ENCODE results near the gene PBX2. TPM values are rescaled to one million over a fixed set of nuclear protein-coding genes. Genes with fewer than 3 reads are reported as not detected.
A peak's percentile ranks its signal among the peaks of the same experiment; 100 is the strongest.
"Not testable (repeated sequence)": the region's sequence is repeated elsewhere in the genome, so short reads cannot be mapped to it uniquely, and the experiment has no call there.

The PBX2 gene
- total RNA-seq, 1 donor from 2014 or later, result 166 TPM

GRCh38 chr6:32195652-32195901 is 5.6 kb upstream of the PBX2 start:
- DNase-seq (ENCODE audit: extremely low spot score, unreplicated experiment), result peak; percentile 100
- peaks cover 36% of the 10 kb centered on the region for H3K4me1 Mint-ChIP-seq (ENCODE audit: unreplicated experiment)
- H3K36me3 Mint-ChIP-seq, result no peaks in the 10 kb centered on the region
- TF ChIP-seq CTCF (conservative IDR thresholded peaks at IDR 0.05), result peak; percentile 66
- peak overlapping the region; percentile 100 for H3K27ac Mint-ChIP-seq
- H3K9me3 Mint-ChIP-seq, result no peaks in the 10 kb centered on the region
- H3K4me3 Mint-ChIP-seq, result peak overlapping the region; percentile 96
- H3K27me3 Mint-ChIP-seq, result no peaks in the 10 kb centered on the region

GRCh38 chr6:32194825-32195651 is 5.0 kb upstream of the PBX2 start:
- TF ChIP-seq CTCF (conservative IDR thresholded peaks at IDR 0.05), result peak; percentile 59
- Mint-ChIP-seq H3K27ac (peak overlapping the region; percentile 100), H3K9me3 (no peaks in the 10 kb centered on the region), H3K4me1 (ENCODE audit: unreplicated experiment) (peaks cover 36% of the 10 kb centered on the region), H3K4me3 (peak overlapping the region; percentile 96), H3K36me3 (no peaks in the 10 kb centered on the region), H3K27me3 (no peaks in the 10 kb centered on the region)
- DNase-seq (ENCODE audit: extremely low spot score, unreplicated experiment), result no peak

GRCh38 chr6:32194388-32194787 is 4.4 kb upstream of the PBX2 start:
- Mint-ChIP-seq H3K27ac (peak overlapping the region; percentile 100), H3K9me3 (no peaks in the 10 kb centered on the region), H3K36me3 (no peaks in the 10 kb centered on the region), H3K27me3 (no peaks in the 10 kb centered on the region), H3K4me1 (ENCODE audit: unreplicated experiment) (peaks cover 36% of the 10 kb centered on the region), H3K4me3 (peak overlapping the region; percentile 96)
- no peak for DNase-seq (ENCODE audit: extremely low spot score, unreplicated experiment)
- TF ChIP-seq CTCF (conservative IDR thresholded peaks at IDR 0.05), result no peak

- H3K4me3 Mint-ChIP-seq, result not testable (repeated sequence)
Measured at GRCh38 chr6:32193096-32193495, 3.1 kb upstream of the PBX2 start.

GRCh38 chr6:32192608-32193039 is 2.6 kb upstream of the PBX2 start, which contains the start of gene GPSM3:
Gene GPSM3 (minus strand): TSS chr6:32192643. CDS start chr6:32192513, 130 bp downstream.
- H3K27me3 Mint-ChIP-seq, result no peaks in the 10 kb centered on the region
- DNase-seq (ENCODE audit: extremely low spot score, unreplicated experiment), result no peak
- H3K4me3 Mint-ChIP-seq, result no peak within 1 kb of the TSS
- peak within 1 kb of the TSS; percentile 80 for H3K27ac Mint-ChIP-seq
- no peak for TF ChIP-seq CTCF (conservative IDR thresholded peaks at IDR 0.05)
- H3K9me3 Mint-ChIP-seq, result no peaks in the 10 kb centered on the region
- H3K4me1 Mint-ChIP-seq (ENCODE audit: unreplicated experiment), result peaks cover 46% of the 10 kb centered on the region
- H3K36me3 Mint-ChIP-seq, result peaks cover 1% of the 10 kb centered on the region

More at GRCh38 chr6:32193096-32193495, 3.1 kb upstream of the PBX2 start:
- not testable (repeated sequence) for DNase-seq (ENCODE audit: extremely low spot score, unreplicated experiment); H3K27me3 Mint-ChIP-seq; H3K9me3 Mint-ChIP-seq; H3K36me3 Mint-ChIP-seq; H3K27ac Mint-ChIP-seq
- H3K4me1 Mint-ChIP-seq (ENCODE audit: unreplicated experiment), result peaks cover 46% of the 10 kb centered on the region

All from type B pancreatic cell (in vitro differentiated cells).